Endodermal cell (in vitro differentiated cells): ENCODE data around the gene SPRR5. TPM values are rescaled to one million over a fixed set of nuclear protein-coding genes. Genes with fewer than 3 reads are reported as not detected.

Source experiments
- DNase-seq: peaks from one replicate; pipeline ENCODE4 v3.0.0-alpha.2; 2017
- H3K27ac ChIP-seq: 2 replicates; pipeline ENCODE4 v1.5.1; 2013; ENCODE audit warnings: mild to moderate bottlenecking, low read depth, low read length, moderate library complexity
- H3K27me3 ChIP-seq: 2 replicates; pipeline ENCODE4 v1.6.1; 2013; ENCODE audit warnings: mild to moderate bottlenecking, low read length, moderate library complexity; ENCODE audit not compliant: insufficient read depth, control insufficient read depth, poor library complexity, severe bottlenecking
- H3K36me3 ChIP-seq: 2 replicates; pipeline ENCODE4 v1.7.0; 2013; ENCODE audit warnings: mild to moderate bottlenecking, low read length, moderate library complexity; ENCODE audit not compliant: control insufficient read depth, insufficient read depth
- H3K4me1 ChIP-seq: one replicate; pipeline ENCODE4 v1.7.0; 2013; ENCODE audit warnings: low read length; ENCODE audit not compliant: control insufficient read depth, insufficient read depth
- H3K4me3 ChIP-seq: 2 replicates; pipeline ENCODE4 v1.5.1; 2013; ENCODE audit warnings: mild to moderate bottlenecking, low read length, moderate library complexity
- H3K9ac ChIP-seq: 2 replicates; pipeline ENCODE4 v1.6.1; 2013; ENCODE audit warnings: mild to moderate bottlenecking, low read length, moderate library complexity; ENCODE audit not compliant: poor library complexity, severe bottlenecking; ENCODE audit errors: extremely low read depth
- H3K9me3 ChIP-seq: 2 replicates; pipeline ENCODE4 v1.6.1; 2013; ENCODE audit warnings: mild to moderate bottlenecking, low read length, moderate library complexity; ENCODE audit not compliant: control insufficient read depth
- H3K27ac Mint-ChIP-seq: 2 replicates; pipeline ENCODE4 v1.8.0; 2020; ENCODE audit warnings: mixed read lengths
- H3K27me3 Mint-ChIP-seq: 2 replicates; pipeline ENCODE4 v1.8.0; 2021; ENCODE audit warnings: mild to moderate bottlenecking, mixed read lengths; ENCODE audit not compliant: insufficient read depth
- H3K36me3 Mint-ChIP-seq: 2 replicates; pipeline ENCODE4 v1.8.0; 2020; ENCODE audit warnings: low read depth, mixed read lengths
- H3K4me1 Mint-ChIP-seq: 2 replicates; pipeline ENCODE4 v1.8.0; 2020; ENCODE audit warnings: mixed read lengths
- H3K4me3 Mint-ChIP-seq: 2 replicates; pipeline ENCODE4 v1.8.0; 2020; ENCODE audit warnings: mild to moderate bottlenecking, moderate library complexity, mixed read lengths
- H3K9me3 Mint-ChIP-seq: 2 replicates; pipeline ENCODE4 v1.8.0; 2020; ENCODE audit warnings: mild to moderate bottlenecking, mixed read lengths
- CTCF ChIP-seq: fragments of 200-600 bp; sonication (generic); conservative IDR thresholded peaks from 2 replicates; pipeline ENCODE4 v1.5.0; 2021; ENCODE audit warnings: antibody characterized with exemption, mild to moderate bottlenecking
- WGBS, 2 experiments: methylation state at CpG; one replicate each; pipeline versions ENCODE4 v1.1.5 to v1.1.7; 2013; ENCODE audit warnings: missing lambda C conversion rate in 2 of 2, mixed read lengths in 1 of 2; ENCODE audit not compliant: insufficient coverage in 1 of 2, insufficient read length in 1 of 2; 5-methylcytosine and 5-hydroxymethylcytosine counted together
- total RNA-seq, 2 donors: library from RNA; stranded (reverse); fragmentation: NEBNext Ultra II Directional in 1 of 2; extraction: Animal tissue kit (Norgen Biotek cat#: 25700) in 1 of 2; gene quantifications; 2 replicates in 1 of 2; 3 replicates in 1 of 2; pipeline ENCODE4 v1.2.1, GENCODE V29; 2021

The SPRR5 gene
- total RNA-seq, 2 donors from 2014 or later, result not detected

- Histone ChIP-seq H3K4me1 (no peaks in the 10 kb centered on the region), H3K27ac (no peak overlapping the region), H3K36me3 (no peaks in the 10 kb centered on the region), H3K9me3 (peaks cover 36% of the 10 kb centered on the region), H3K27me3 (no peaks in the 10 kb centered on the region), H3K9ac (no peak overlapping the region), H3K4me3 (no peak overlapping the region)
- WGBS, 2 experiments, result 87 to 100% methylated on average over 2 to 3 of the region's 3 CpGs
- H3K36me3 Mint-ChIP-seq, result no peaks in the 10 kb centered on the region
- no peaks in the 10 kb centered on the region for H3K4me1 Mint-ChIP-seq
- H3K27ac Mint-ChIP-seq, result no peak overlapping the region
- H3K9me3 Mint-ChIP-seq, result peaks cover 71% of the 10 kb centered on the region
- TF ChIP-seq CTCF, result no peak
- no peaks in the 10 kb centered on the region for H3K27me3 Mint-ChIP-seq
- no peak overlapping the region for H3K4me3 Mint-ChIP-seq
- no peak for DNase-seq
Observed at GRCh38 chr1:152928671-152929070, 18.3 kb upstream of the SPRR5 start.

GRCh38 chr1:152932170-152932811, 14.7 kb upstream of the SPRR5 start:
- H3K36me3 Mint-ChIP-seq, result no peaks in the 10 kb centered on the region
- Histone ChIP-seq H3K27ac (no peak overlapping the region), H3K27me3 (no peaks in the 10 kb centered on the region), H3K9me3 (peaks cover 36% of the 10 kb centered on the region), H3K4me1 (no peaks in the 10 kb centered on the region), H3K4me3 (no peak overlapping the region), H3K36me3 (no peaks in the 10 kb centered on the region), H3K9ac (no peak overlapping the region)
- no peaks in the 10 kb centered on the region for H3K4me1 Mint-ChIP-seq
- no peak for DNase-seq
- peaks cover 70% of the 10 kb centered on the region for H3K9me3 Mint-ChIP-seq
- H3K27me3 Mint-ChIP-seq, result no peaks in the 10 kb centered on the region
- no peak for TF ChIP-seq CTCF
- no peak overlapping the region for H3K27ac Mint-ChIP-seq
- WGBS, 2 experiments, result 59 to 80% methylated on average over 3 to 4 of the region's 4 CpGs
- H3K4me3 Mint-ChIP-seq, result no peak overlapping the region

DNA sequence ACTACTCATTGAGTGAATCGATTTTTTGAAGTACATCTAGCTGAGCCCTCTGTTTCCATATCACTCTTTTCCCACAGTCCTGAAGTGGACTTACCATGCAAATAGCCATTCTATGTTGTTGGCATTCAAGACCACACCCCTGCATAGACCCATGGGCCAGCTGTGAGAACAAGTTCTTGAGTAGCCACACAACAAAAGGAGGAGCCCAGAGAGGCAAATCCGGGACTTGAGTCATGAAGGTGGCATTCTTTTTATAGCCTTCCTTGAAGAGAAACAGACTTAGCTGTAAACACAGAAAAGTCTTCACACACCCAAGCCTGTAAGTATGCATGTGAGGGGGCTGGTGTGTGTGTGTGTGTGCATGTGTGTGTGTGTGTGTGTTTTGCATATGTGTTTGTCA, 13.8 kb upstream of the SPRR5 start:
- no peaks in the 10 kb centered on the region for H3K27me3 Mint-ChIP-seq
- no peak for DNase-seq
- H3K9me3 Mint-ChIP-seq, result peaks cover 68% of the 10 kb centered on the region
- Histone ChIP-seq H3K4me1 (no peaks in the 10 kb centered on the region), H3K9me3 (peaks cover 34% of the 10 kb centered on the region), H3K27ac (no peak overlapping the region), H3K27me3 (no peaks in the 10 kb centered on the region), H3K36me3 (no peaks in the 10 kb centered on the region), H3K9ac (no peak overlapping the region), H3K4me3 (no peak overlapping the region)
- no peak overlapping the region for H3K27ac Mint-ChIP-seq
- no peaks in the 10 kb centered on the region for H3K36me3 Mint-ChIP-seq
- TF ChIP-seq CTCF, result no peak
- WGBS, 2 experiments, result 56 to 69% methylated on average over 2 of the region's 2 CpGs
- no peaks in the 10 kb centered on the region for H3K4me1 Mint-ChIP-seq
- no peak overlapping the region for H3K4me3 Mint-ChIP-seq
